ENCODE results near the gene FAF1. TPM values are rescaled to one million over a fixed set of nuclear protein-coding genes. Genes with fewer than 3 reads are reported as not detected.

The FAF1 gene
- total RNA-seq, 4 donors from 2014 or later: 23.8 to 64.6 (median 43.9) TPM

DNA sequence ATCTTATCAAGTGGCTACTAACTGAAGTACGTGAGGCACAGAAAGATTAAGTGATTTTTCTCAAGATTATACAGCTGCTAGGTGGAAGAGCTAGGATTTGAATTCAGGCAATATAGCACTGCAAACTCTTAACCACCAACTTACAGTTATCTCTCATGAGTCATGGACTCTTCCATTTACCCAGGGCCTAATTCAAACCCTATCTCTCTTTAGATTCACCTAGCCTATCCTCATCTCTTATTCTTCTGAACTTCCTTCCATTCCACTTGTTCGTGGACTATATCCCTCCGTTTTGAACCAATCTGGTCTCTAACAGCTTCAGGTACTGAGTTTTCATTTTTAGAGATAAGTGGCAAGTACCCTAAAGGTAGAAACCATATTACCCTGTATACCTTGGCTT lies 444.0 kb downstream of the FAF1 start:
- peaks cover 0 to under 1% (median 0%) of the 10 kb centered on the region in 3 donors for H3K4me1 ChIP-seq
- H3K4me3 ChIP-seq: no peak overlapping the region
- WGBS, 2 donors: 97 to 99% methylated on average over 3 of the region's 3 CpGs
- intact Hi-C loops (cut with DNase I): no loop called here
- DNase-seq: no peak
- no peaks in the 10 kb centered on the region for H3K27me3 ChIP-seq
- TF ChIP-seq POLR2A (IDR thresholded peaks at IDR 0.05): no peak
- TF ChIP-seq, protein P1, sequence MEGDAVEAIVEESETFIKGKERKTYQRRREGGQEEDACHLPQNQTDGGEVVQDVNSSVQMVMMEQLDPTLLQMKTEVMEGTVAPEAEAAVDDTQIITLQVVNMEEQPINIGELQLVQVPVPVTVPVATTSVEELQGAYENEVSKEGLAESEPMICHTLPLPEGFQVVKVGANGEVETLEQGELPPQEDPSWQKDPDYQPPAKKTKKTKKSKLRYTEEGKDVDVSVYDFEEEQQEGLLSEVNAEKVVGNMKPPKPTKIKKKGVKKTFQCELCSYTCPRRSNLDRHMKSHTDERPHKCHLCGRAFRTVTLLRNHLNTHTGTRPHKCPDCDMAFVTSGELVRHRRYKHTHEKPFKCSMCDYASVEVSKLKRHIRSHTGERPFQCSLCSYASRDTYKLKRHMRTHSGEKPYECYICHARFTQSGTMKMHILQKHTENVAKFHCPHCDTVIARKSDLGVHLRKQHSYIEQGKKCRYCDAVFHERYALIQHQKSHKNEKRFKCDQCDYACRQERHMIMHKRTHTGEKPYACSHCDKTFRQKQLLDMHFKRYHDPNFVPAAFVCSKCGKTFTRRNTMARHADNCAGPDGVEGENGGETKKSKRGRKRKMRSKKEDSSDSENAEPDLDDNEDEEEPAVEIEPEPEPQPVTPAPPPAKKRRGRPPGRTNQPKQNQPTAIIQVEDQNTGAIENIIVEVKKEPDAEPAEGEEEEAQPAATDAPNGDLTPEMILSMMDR (IDR thresholded peaks at IDR 0.05): no peak
- H3K9me3 ChIP-seq: no peaks in the 10 kb centered on the region
- peaks cover 0 to 46% (median 0%) of the 10 kb centered on the region in 3 donors for H3K36me3 ChIP-seq
- H3K27ac ChIP-seq: no peak overlapping the region

DNA sequence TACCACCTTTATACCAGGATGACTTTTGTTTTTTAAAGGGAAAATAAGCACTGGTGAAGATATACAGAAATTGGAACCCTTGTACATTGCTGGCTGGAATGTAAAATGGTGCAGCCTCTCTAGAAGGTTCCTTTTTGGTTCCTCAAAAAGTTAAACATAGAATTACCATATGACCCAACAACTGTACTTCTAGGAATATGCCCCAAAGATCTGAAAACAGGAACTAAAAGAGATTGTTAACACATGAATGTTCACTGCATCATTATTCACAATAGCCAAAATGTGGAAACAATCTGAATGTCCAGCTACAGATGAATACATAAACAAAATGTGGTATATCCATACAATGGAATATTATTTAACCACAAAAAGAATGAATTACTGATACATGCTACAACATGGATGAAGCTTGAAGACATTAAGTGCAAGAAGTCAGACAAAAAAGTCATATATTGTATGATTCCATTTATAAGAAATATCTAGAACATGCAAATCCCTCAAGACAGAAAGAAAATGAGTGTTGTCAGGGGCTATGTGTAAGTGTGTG lies 452.0 kb downstream of the FAF1 start:
- peaks cover 0 to 78% (median 0%) of the 10 kb centered on the region in 3 donors for H3K36me3 ChIP-seq
- H3K9me3 ChIP-seq: peaks cover 0 to 4% (median 0%) of the 10 kb centered on the region in 3 donors
- TF ChIP-seq, protein P1 (IDR thresholded peaks at IDR 0.05): no peak
- TF ChIP-seq POLR2A (IDR thresholded peaks at IDR 0.05): no peak
- no peaks in the 10 kb centered on the region for H3K27me3 ChIP-seq
- H3K4me1 ChIP-seq: no peaks in the 10 kb centered on the region
- H3K4me3 ChIP-seq: no peak overlapping the region
- intact Hi-C loops (cut with DNase I): no loop called here
- DNase-seq: no peak
- H3K27ac ChIP-seq: no peak overlapping the region

DNA sequence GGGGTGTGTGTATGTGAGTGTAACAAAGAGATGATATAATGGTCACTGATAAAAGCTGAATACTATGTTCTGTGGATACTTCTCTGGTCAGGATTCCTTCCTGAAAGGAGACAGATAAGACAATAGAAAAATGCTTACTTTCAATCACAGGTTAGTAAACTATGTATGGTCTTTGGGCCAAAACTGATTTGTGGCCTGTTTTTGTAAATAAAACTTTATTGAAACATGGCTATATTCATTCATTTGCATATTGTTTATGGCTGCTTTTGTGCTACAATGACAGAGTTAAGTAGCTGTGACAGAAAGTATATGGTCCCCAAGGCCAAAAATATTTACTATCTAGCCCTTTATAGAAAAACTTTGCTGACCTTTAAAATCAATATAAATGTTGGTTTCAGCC lies 454.6 kb downstream of the FAF1 start:
- intact Hi-C loops (cut with DNase I): no loop called here
- no peaks in the 10 kb centered on the region for H3K4me1 ChIP-seq
- no peak for DNase-seq
- TF ChIP-seq, protein P1 (IDR thresholded peaks at IDR 0.05): no peak
- TF ChIP-seq POLR2A (IDR thresholded peaks at IDR 0.05): no peak
- no peaks in the 10 kb centered on the region for H3K27me3 ChIP-seq
- no peak overlapping the region for H3K4me3 ChIP-seq
- no peak overlapping the region for H3K27ac ChIP-seq
- H3K36me3 ChIP-seq: peaks cover 0 to 85% (median 0%) of the 10 kb centered on the region in 3 donors
- peaks cover 0 to 4% (median 0%) of the 10 kb centered on the region in 3 donors for H3K9me3 ChIP-seq

DNA sequence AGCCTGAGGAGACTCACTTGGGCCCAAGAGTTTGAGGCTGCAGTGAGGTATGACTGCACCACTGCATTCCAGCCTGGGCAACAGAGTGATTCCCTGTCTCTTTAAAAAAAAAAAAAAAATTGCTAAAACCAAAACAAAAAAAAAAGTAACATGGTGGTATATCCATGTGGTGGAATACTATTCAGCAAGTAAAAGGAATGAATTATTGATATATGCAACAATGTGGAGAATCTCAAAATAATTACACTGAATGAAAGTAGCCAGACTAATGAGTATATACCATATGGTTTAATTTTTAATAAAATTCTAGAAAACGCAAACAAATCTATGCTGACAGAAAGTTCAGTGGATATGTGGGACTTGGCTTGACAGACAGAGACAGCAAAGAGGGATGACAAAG lies 456.6 kb downstream of the FAF1 start:
- Histone ChIP-seq H3K36me3 (peaks cover 0 to 79% (median 0%) of the 10 kb centered on the region in 3 donors), H3K4me3 (no peak overlapping the region), H3K27ac (no peak overlapping the region), H3K4me1 (no peaks in the 10 kb centered on the region), H3K9me3 (peaks cover 0 to 4% (median 0%) of the 10 kb centered on the region in 3 donors), H3K27me3 (no peaks in the 10 kb centered on the region)
- intact Hi-C loops (cut with DNase I): no loop called here
- no peak for DNase-seq
- TF ChIP-seq, protein P1 (IDR thresholded peaks at IDR 0.05): no peak
- no peak for TF ChIP-seq POLR2A (IDR thresholded peaks at IDR 0.05)
- WGBS, 2 donors: 92 to 96% methylated on average over 1 of the region's 1 CpG

DNA sequence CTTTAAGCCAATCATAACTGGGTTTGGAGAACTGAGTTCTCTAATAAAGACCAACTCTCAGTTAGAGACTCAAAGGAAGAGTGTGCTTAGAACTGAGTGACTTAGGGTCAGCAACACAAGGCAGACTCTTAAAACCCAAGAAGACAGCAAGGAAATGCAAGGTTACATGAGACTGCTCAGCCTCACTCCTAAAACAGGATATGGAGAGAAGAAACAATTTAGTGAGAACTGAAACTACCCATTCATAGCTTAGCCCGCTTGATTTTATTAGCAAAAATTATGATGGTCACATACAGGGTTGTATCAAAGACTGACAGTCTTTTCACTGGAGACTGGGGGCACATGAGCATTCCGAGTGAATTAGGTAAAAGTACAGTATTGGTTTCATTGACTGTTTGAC lies 457.9 kb downstream of the FAF1 start:
- Histone ChIP-seq H3K9me3 (peaks cover 0 to 10% (median 5%) of the 10 kb centered on the region in 3 donors), H3K27me3 (no peaks in the 10 kb centered on the region), H3K4me1 (no peaks in the 10 kb centered on the region), H3K36me3 (peaks cover 0 to 87% (median 0%) of the 10 kb centered on the region in 3 donors), H3K27ac (no peak overlapping the region), H3K4me3 (no peak overlapping the region)
- TF ChIP-seq POLR2A (IDR thresholded peaks at IDR 0.05): no peak
- TF ChIP-seq, protein P1 (IDR thresholded peaks at IDR 0.05): no peak
- intact Hi-C loops (cut with DNase I): no loop called here
- DNase-seq: no peak
- WGBS, 2 donors: 86 to 87% methylated on average over 2 of the region's 2 CpGs

All from esophagus squamous epithelium (tissue), 5 donors.